Right cardiac atrium (tissue), 5 donors: ENCODE measurements around the gene OCA2. TPM values are rescaled to one million over a fixed set of nuclear protein-coding genes. Genes with fewer than 3 reads are reported as not detected.
A peak's percentile ranks its signal among the peaks of the same experiment; 100 is the strongest.

Source experiments
- ATAC-seq, 2 donors: fragments of 200-7000 bp; cut with Tn5 transposase; one replicate each; pipeline versions ENCODE4 v1.8.0 to v1.9.1; 2020; ENCODE audit warnings: moderate library complexity in 2 of 2, mild to moderate bottlenecking in 1 of 2
- DNase-seq, 3 donors: peaks; one replicate each; pipeline ENCODE4 v3.0.0-alpha.2; 2020
- H3K27ac ChIP-seq: one replicate; pipeline ENCODE4 v1.5.1; 2013; ENCODE audit warnings: mild to moderate bottlenecking, low read length, control low read depth, moderate library complexity
- H3K27me3 ChIP-seq: one replicate; pipeline ENCODE4 v1.6.1; 2013; ENCODE audit not compliant: control insufficient read depth, insufficient read depth
- H3K4me1 ChIP-seq: one replicate; pipeline ENCODE4 v1.6.1; 2013; ENCODE audit warnings: low read length; ENCODE audit not compliant: control insufficient read depth, insufficient read depth
- H3K4me3 ChIP-seq: one replicate; pipeline ENCODE4 v1.5.1; 2013; ENCODE audit warnings: low read length, control low read depth
- H3K9me3 ChIP-seq: one replicate; pipeline ENCODE4 v1.6.1; 2013; ENCODE audit warnings: low read length; ENCODE audit not compliant: control insufficient read depth
- WGBS: extraction: QIAGEN DNeasy Blood & Tissue Kit; methylation state at CpG from one replicate; pipeline ENCODE4 v1.1.7; 2013; 5-methylcytosine and 5-hydroxymethylcytosine counted together
- intact Hi-C, 4 donors: fragments of 100-400 bp; cut with DNase I; formaldehyde crosslinking; loops; one replicate each; pipeline versions ENCODE4 v1.11.0 to v1.14.0; 2022 to 2023
- polyA plus RNA-seq: library from polyadenylated mRNA; stranded (reverse); fragments of 200-250 nt; gene quantifications from one replicate; pipeline ENCODE4 v1.2.3, GENCODE V29; 2013
- total RNA-seq, 4 donors: library from RNA; stranded (reverse); fragmentation: NEBNext Ultra II Directional; extraction: Animal tissue kit (Norgen Biotek cat#: 25700); gene quantifications; one replicate each; pipeline ENCODE4 v1.2.1, GENCODE V29; 2021
- donor health status: healthy with polysubstance abuse.
- donor health status: DM: no; HTN: yes; CAD: no.
- donor health status: DM: no; HTN: no; CAD: no.
- donor health status: DM: no; HTN: yes; CAD: no; lungs with severe emphysema.
- donor health status: DM: yes; HTN: yes; CAD: no.

The OCA2 gene
- total and polyA plus RNA-seq, 5 donors = 0.29 to 1.2 (median 0.50) TPM

DNA sequence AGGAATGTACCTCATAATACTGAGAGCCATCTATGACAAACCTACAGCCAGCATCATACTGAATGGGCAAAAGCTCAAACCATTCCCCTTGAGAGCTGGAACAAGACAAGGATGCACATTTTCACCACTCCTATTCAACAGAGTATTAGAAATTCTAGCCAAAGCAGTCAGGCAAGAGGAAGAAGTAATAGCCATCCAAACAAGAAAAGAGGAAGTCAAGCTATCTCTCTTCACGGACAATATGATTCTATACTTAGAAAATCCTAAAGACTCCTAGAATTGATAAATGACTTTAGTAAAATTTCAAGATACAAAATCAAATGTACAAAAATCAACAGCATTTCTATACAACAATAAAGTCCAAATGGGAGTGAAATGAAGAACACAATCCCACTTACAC is 30.2 kb downstream of the OCA2 start:
- intact Hi-C loops = no loop called here
- no peak overlapping the region for H3K4me3 ChIP-seq
- WGBS = 18% methylated on average over 1 of the region's 1 CpG
- no peak for DNase-seq
- H3K27ac ChIP-seq = no peak overlapping the region
- no peaks in the 10 kb centered on the region for H3K27me3 ChIP-seq
- H3K4me1 ChIP-seq = no peaks in the 10 kb centered on the region
- H3K9me3 ChIP-seq = no peaks in the 10 kb centered on the region
- ATAC-seq = no peak

DNA sequence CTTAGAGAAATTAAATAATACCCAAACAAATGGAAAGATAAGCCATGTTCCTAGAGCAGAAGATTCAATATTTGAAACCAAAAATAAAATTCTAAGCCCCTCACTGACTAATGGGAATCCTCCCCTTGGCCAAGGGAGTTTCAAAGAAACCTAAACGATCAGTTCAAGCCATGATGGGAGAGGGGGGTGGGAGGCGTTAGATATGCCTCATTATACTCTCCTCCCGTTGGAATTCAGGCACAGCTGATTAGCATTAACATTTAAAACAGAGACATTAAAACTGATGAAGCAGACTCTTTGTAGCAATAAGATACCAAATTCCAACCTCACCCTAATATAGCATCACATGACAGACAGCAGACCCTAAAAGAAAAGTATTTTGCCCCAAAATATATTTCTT is 32.9 kb downstream of the OCA2 start:
- H3K9me3 ChIP-seq = no peaks in the 10 kb centered on the region
- no peaks in the 10 kb centered on the region for H3K4me1 ChIP-seq
- no peak overlapping the region for H3K4me3 ChIP-seq
- H3K27me3 ChIP-seq = no peaks in the 10 kb centered on the region
- DNase-seq (no peak), ATAC-seq (no peak)
- intact Hi-C loops = no loop called here
- no peak overlapping the region for H3K27ac ChIP-seq
- 53% methylated on average over 3 of the region's 3 CpGs for WGBS

DNA sequence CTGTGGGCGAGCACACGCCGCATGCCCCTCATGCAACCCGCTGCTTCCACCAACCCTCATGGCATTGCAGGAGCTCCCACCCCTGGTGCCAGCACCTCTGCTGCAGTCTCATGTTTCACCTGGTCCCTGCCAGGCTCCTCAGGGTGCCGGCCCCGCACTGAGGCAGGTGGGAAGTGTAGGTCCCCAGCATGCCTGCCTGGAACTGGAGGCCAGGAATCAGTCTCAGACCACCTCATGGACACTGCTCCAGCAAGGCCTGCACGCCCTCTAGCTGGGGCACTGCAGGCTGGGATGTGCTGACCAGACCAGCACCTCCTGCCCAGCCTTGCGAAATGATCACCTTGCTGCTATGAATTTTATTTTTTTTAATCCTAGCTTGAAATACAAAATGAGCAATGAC is 39.1 kb downstream of the OCA2 start:
- intact Hi-C loops = no loop called here
- 76% methylated on average over 8 of the region's 8 CpGs for WGBS
- Histone ChIP-seq H3K9me3 (no peaks in the 10 kb centered on the region), H3K4me3 (no peak overlapping the region), H3K4me1 (no peaks in the 10 kb centered on the region), H3K27me3 (no peaks in the 10 kb centered on the region), H3K27ac (no peak overlapping the region)
- ATAC-seq (no peak), DNase-seq (no peak)

DNA sequence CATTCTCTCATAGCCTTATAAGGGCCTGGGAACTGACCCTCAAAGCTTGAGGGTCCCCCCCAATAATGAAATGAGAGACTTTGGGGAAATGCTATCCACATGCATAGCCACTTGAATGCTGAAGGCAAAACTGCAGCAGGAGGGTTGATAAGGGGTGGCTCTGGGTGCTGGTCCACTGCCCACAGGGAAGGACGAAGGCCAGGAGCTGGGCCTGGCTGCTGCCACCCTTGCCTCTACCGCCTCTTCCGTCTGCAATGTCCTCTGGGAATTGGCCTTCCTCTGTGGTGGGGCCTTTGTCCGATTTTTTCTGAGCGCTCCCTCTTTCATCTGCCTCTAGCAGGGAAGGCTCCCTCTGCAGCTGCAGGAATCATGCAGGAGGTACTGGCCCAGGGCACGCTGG is 41.0 kb downstream of the OCA2 start:
- Histone ChIP-seq H3K4me1 (no peaks in the 10 kb centered on the region), H3K4me3 (no peak overlapping the region), H3K27me3 (no peaks in the 10 kb centered on the region), H3K27ac (no peak overlapping the region), H3K9me3 (no peaks in the 10 kb centered on the region)
- WGBS = 84% methylated on average over 6 of the region's 6 CpGs
- DNase-seq (no peak), ATAC-seq (no peak)
- intact Hi-C loops = no loop called here

DNA sequence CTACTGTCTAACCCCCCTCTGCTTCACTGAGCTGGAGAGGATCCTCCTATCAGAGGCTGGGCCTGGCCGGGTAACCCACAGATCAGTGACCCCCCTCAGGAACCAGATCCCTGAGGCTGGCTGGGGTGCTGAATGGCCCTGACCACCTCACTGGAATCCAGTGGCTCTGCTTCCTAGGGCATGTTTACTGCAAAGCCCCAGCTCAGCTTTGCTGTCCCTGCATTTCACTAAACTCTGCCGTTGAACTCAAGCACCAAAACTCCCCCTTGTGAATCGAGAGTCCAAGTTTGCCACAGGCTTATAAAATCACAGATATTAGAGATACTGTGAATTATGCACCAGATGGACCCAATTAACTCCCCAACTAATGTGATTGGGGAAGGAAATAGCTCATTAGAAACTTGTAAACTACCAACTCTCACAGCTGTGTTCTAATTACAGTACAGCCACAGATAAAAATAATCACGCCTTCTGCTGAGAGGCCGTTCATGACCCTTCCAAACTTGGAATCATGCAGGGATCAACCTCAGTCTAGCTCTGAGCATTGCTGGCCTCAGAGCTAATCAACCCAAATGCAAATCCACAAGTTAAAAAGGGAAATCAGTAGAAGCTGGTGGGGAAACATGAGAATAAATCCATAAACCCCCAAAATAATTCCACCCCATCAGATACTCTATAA is 47.0 kb downstream of the OCA2 start:
- Histone ChIP-seq H3K27me3 (no peaks in the 10 kb centered on the region), H3K27ac (no peak overlapping the region), H3K4me3 (no peak overlapping the region), H3K9me3 (no peaks in the 10 kb centered on the region), H3K4me1 (no peaks in the 10 kb centered on the region)
- 25% methylated on average over 5 of the region's 5 CpGs for WGBS
- intact Hi-C loops = no loop called here
- ATAC-seq = peak; percentile 40 to 47
- no peak for DNase-seq

DNA sequence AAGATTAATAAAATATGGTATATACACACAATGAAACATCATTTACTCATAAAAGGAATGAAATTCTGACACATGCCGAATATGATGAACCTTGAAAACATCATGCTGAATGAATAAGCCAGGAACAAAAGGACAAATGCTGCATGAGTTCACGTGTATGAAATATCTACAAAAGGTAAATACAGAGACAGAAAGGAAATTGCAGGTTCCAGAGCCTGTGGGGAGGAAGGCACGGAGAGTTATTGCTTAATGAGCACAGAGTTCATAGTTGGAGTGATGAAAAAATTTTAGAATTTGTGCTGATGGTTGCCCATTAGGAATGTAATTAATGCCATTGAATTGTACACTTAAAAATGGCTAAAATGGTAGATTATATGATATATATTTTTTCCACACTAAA is 49.5 kb downstream of the OCA2 start:
- no peak for ATAC-seq
- intact Hi-C loops = loop anchor here in 1 of 4 donors (10.0 kb wide), 1 partner anchor 65 kb away; no protein-coding TSS in a partner anchor
- 83% methylated on average over 3 of the region's 3 CpGs for WGBS

GRCh38 chr15:28047277-28047676 is 51.8 kb downstream of the OCA2 start:
- DNase-seq = no peak

More for the DNA sequence above, 49.5 kb downstream of the OCA2 start:
- Histone ChIP-seq H3K27me3 (no peaks in the 10 kb centered on the region), H3K4me3 (no peak overlapping the region), H3K4me1 (no peaks in the 10 kb centered on the region), H3K27ac (no peak overlapping the region), H3K9me3 (no peaks in the 10 kb centered on the region)
- DNase-seq = no peak

GRCh38 chr15:28044121-28044672 is 54.9 kb downstream of the OCA2 start:
- intact Hi-C loops = loop anchor here in 1 of 4 donors (10.0 kb wide), 1 partner anchor 59 kb away; no protein-coding TSS in a partner anchor
- no peak for DNase-seq
- H3K27ac ChIP-seq = no peak overlapping the region
- no peaks in the 10 kb centered on the region for H3K4me1 ChIP-seq
- no peaks in the 10 kb centered on the region for H3K9me3 ChIP-seq
- ATAC-seq = no peak
- no peak overlapping the region for H3K4me3 ChIP-seq
- H3K27me3 ChIP-seq = no peaks in the 10 kb centered on the region
- WGBS = 81% methylated on average over 5 of the region's 5 CpGs

More at GRCh38 chr15:28047277-28047676, 51.8 kb downstream of the OCA2 start:
- ATAC-seq = no peak
- no peak overlapping the region for H3K4me3 ChIP-seq
- H3K9me3 ChIP-seq = no peaks in the 10 kb centered on the region
- no peaks in the 10 kb centered on the region for H3K4me1 ChIP-seq
- 70% methylated on average over 3 of the region's 3 CpGs for WGBS
- intact Hi-C loops = loop anchor here in 1 of 4 donors (10.0 kb wide), 1 partner anchor 62 kb away; no protein-coding TSS in a partner anchor
- no peaks in the 10 kb centered on the region for H3K27me3 ChIP-seq
- H3K27ac ChIP-seq = no peak overlapping the region

DNA sequence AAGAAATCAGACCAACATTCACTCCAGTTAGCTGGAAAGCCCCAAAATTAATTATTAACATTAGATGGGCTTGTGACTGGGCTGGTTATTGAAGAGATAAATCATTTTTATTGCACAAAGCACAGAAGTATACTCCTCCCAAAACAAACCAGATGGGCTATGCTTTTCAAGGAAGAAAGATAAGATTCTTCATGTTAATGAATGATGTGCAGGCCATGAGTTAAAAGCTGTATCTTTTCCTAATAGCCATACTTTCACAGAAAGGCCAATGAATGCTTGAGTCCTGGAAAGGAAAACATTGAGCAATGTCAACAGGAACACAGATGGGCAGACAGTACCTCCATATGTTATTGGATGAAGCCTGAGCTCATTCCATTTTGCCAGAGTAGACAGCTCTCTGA is 55.4 kb downstream of the OCA2 start:
- no peaks in the 10 kb centered on the region for H3K9me3 ChIP-seq
- no peak overlapping the region for H3K27ac ChIP-seq
- H3K4me1 ChIP-seq = no peaks in the 10 kb centered on the region
- no peaks in the 10 kb centered on the region for H3K27me3 ChIP-seq
- no peak overlapping the region for H3K4me3 ChIP-seq
- DNase-seq = no peak
- ATAC-seq = no peak
- intact Hi-C loops = loop anchor here in 1 of 4 donors (10.0 kb wide), 1 partner anchor 59 kb away; no protein-coding TSS in a partner anchor

DNA sequence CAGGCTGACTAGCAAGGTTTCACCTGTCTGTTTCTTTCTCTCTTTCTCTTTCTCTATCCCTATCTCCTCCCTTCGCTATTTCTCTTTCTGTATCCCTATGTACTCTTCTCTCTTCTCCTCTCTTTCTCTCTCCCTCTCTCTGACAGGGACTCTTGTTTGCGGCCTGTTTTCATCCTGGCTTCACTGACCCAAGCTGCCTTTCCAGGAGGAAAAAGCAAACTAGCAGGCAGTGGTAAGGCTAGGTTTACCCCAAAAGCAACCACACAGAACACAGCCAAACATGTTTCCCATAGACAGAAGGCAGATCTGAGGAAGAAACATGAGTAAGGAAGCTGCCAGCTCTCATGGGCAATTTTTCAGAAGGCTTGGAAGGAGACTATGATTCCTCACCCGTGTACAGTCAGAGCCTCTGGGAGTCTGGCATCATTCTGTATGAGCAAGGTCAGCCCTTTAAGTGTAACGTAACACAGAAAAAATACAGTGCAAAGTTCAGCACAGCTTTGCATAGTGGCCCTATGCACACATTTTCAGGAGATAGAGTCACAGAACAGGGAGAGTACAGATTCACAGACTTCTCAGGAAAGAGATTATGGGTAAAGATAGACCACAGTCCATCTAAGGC is 61.0 kb downstream of the OCA2 start:
- Histone ChIP-seq H3K27me3 (no peaks in the 10 kb centered on the region), H3K4me3 (no peak overlapping the region), H3K4me1 (no peaks in the 10 kb centered on the region), H3K9me3 (no peaks in the 10 kb centered on the region), H3K27ac (no peak overlapping the region)
- intact Hi-C loops = no loop called here
- 65% methylated on average over 4 of the region's 4 CpGs for WGBS
- DNase-seq (no peak), ATAC-seq (no peak)

DNA sequence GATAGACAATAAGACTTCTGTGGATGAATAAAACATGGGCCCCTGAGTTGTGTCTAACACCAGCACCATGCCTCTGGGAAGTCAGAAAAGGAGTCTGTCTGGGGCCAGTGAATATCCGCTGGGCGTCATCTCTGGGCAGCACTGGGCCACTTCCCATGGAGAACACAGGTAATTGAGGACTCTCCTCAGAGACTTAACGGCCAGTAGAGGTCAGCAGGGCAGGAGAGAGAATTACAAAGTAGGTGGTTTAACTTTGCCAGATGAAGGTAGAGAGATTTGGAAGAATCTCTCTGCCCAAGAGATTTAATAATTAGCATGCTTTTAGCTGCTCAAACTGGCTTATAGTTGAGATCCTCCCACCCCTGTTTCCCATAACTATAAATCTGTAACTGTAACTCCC is 65.7 kb downstream of the OCA2 start:
- Histone ChIP-seq H3K4me3 (no peak overlapping the region), H3K9me3 (no peaks in the 10 kb centered on the region), H3K27me3 (no peaks in the 10 kb centered on the region), H3K27ac (no peak overlapping the region), H3K4me1 (no peaks in the 10 kb centered on the region)
- no peak for ATAC-seq
- intact Hi-C loops = no loop called here
- no peak for DNase-seq
- WGBS = 72% methylated on average over 3 of the region's 3 CpGs
